ENCODE results near the gene HCLS1.

- TF ChIP-seq CTCF (optimal IDR thresholded peaks at IDR 0.05 in 1 of 3, IDR thresholded peaks at IDR 0.05 in 1 of 3, conservative IDR thresholded peaks at IDR 0.05 in 1 of 3; ENCODE audit: extremely low read depth in 1 of 3, insufficient read depth in 2 of 3, low read length in 3 of 3) = no peak
- no peak for TF ChIP-seq EZH2 (IDR thresholded peaks at IDR 0.05; ENCODE audit: low read length)
Measured at GRCh38 chr3:121698901-121699300, 38.2 kb upstream of the HCLS1 start.

All from keratinocyte (primary cell).